ENCODE measurements around the gene FZD7.

The FZD7 gene

DNA sequence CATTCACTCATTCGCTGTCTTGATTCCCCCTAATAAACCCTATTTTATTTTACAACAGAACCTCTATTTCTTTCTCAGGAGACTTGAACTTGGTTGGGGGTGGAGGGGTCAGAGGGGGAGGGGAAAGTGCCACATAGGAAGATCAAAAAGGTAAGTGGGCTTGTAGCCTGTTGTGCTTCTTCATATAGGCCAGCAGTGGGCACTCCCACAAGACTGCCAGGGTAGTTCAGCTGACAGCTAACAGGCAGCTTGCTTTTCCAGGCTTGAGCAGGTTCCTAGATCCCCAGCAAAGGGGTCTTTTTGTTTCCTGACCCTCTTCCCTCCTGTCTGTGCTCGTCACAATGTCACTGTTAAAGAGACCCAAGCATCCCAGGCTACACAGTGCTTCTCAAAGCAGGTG, 38.6 kb downstream of the FZD7 start:
- no peak for DNase-seq

- DNase-seq = no peak
Measured at GRCh38 chr2:202072737-202073401, 39.2 kb downstream of the FZD7 start, which contains the start of gene KIAA2012. KIAA2012 (plus strand) TSS chr2:202073255; CDS start chr2:202073628, 373 bp downstream.

DNA sequence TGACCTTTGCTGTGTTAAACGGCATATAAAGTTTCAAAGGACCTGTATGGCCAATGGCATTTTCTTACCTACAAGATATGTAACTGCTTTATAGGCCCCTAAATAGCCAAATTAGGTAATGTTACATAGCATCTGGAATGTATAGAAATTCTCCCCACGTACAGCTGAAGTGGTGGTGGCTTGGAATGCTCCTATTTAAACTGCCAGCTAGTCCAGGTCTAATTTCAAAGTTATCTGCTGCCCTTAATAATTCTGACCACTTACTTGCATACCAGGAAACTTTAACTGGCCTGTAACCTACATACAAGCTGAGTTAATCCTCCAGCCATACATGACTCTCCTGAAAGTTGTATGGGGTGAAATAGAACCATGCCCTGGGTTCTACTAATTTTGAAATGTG, 40.7 kb downstream of the FZD7 start:
- no peak for DNase-seq

GRCh38 chr2:202079310-202079709, 45.7 kb downstream of the FZD7 start:
- DNase-seq = no peak

GRCh38 chr2:202084265-202084664, 50.6 kb downstream of the FZD7 start:
- DNase-seq = no peak
